GM12878 (cell line): ENCODE results near the gene MGMT.

Experiments
- EP300 ChIP-seq, 2 experiments: fragments of 150-350 bp in 1 of 2; IDR thresholded peaks; 2 replicates each; pipeline ENCODE4 v1.6.1; 2011 to 2012; ENCODE audit warnings: low read depth in 2 of 2, low read length in 2 of 2, borderline replicate concordance in 1 of 2, improper control_type of control experiment in 1 of 2, inconsistent platforms in 1 of 2; ENCODE audit not compliant: control insufficient read depth in 1 of 2
- FOXK2 ChIP-seq: fragments of 450-650 bp; IDR thresholded peaks from 2 replicates; pipeline ENCODE4 v1.6.1; 2017; ENCODE audit warnings: mild to moderate bottlenecking, moderate library complexity
- JUNB ChIP-seq: IDR thresholded peaks from 2 replicates; pipeline ENCODE4 v1.6.1; 2016; ENCODE audit warnings: antibody characterized with exemption, mild to moderate bottlenecking
- NFXL1 ChIP-seq: fragments of 450-650 bp; IDR thresholded peaks from 2 replicates; pipeline ENCODE4 v1.6.1; 2017; ENCODE audit warnings: antibody characterized with exemption, mild to moderate bottlenecking, borderline replicate concordance
- ZNF274 ChIP-seq: IDR thresholded peaks from one replicate; pipeline ENCODE4 v1.8.0; 2011; ENCODE audit not compliant: insufficient read length, insufficient read depth
- ZNF384 ChIP-seq: IDR thresholded peaks from 2 replicates; pipeline ENCODE4 v1.6.1; 2012; ENCODE audit warnings: low read depth, mild to moderate bottlenecking, low read length, improper control_type of control experiment, borderline replicate concordance
- TF ChIP-seq, protein P1 (sequence below), 3 experiments: IDR thresholded peaks in 2 of 3; conservative IDR thresholded peaks in 1 of 3; 2 replicates each; pipeline ENCODE4 v1.5.1; 2011; ENCODE audit warnings: low read depth in 3 of 3, low read length in 3 of 3, mild to moderate bottlenecking in 3 of 3, control low read depth in 2 of 3, moderate library complexity in 2 of 3, inconsistent platforms in 1 of 3, mixed read lengths in 1 of 3; ENCODE audit not compliant: control insufficient read depth in 2 of 3, insufficient read depth in 1 of 3; ENCODE audit errors: extremely low read depth in 1 of 3

DNA sequence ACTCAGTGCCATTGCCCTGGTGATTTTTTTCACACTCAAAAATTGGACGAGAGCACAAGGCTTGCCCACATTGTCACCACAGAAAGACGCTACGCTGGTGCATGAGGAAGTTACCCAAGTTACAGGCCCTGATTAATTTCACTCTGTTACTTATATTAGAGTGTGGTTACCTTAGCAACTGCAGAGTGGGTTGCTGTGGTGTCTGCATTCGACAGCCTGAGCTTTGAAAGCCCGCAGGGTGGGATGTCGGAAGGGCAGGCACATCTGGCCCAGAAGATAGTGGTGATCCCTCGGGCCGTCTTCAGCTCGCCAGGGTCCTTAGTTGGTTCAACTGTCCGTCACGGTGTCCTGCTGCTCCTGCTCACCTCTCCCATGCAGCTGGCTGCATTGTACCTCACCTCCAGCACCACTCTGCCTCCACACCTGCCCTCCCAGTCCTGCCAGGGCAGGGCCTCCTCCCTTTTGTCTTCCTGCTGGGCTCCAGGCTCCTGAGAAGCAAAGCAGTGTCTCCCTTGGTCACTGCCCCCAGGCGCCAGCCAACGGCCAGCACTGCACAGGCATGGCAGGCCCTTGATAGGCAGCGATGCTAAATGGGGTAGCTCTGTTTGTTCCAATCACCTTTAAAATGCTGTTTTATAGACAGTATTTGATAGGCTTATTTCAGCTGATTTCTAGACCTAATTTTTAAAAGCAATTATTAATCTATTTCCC, 329.8 kb downstream of the MGMT start:
- TF ChIP-seq NFXL1: no peak
- no peak for TF ChIP-seq FOXK2
- TF ChIP-seq JUNB: no peak
- no peak for TF ChIP-seq ZNF384
- TF ChIP-seq, protein P1, sequence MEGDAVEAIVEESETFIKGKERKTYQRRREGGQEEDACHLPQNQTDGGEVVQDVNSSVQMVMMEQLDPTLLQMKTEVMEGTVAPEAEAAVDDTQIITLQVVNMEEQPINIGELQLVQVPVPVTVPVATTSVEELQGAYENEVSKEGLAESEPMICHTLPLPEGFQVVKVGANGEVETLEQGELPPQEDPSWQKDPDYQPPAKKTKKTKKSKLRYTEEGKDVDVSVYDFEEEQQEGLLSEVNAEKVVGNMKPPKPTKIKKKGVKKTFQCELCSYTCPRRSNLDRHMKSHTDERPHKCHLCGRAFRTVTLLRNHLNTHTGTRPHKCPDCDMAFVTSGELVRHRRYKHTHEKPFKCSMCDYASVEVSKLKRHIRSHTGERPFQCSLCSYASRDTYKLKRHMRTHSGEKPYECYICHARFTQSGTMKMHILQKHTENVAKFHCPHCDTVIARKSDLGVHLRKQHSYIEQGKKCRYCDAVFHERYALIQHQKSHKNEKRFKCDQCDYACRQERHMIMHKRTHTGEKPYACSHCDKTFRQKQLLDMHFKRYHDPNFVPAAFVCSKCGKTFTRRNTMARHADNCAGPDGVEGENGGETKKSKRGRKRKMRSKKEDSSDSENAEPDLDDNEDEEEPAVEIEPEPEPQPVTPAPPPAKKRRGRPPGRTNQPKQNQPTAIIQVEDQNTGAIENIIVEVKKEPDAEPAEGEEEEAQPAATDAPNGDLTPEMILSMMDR (IDR thresholded peaks at IDR 0.05 in 2 of 3, conservative IDR thresholded peaks at IDR 0.05 in 1 of 3; ENCODE audit: control insufficient read depth in 2 of 3, extremely low read depth in 1 of 3, insufficient read depth in 1 of 3, low read depth in 3 of 3, low read length in 3 of 3): no peak
- TF ChIP-seq EP300 (IDR thresholded peaks at IDR 0.05; ENCODE audit: borderline replicate concordance in 1 of 2, control insufficient read depth in 1 of 2, low read depth in 2 of 2, low read length in 2 of 2): no peak
- TF ChIP-seq ZNF274: no peak
